Measurements from ENCODE around the gene FOXA3.

The FOXA3 gene

DNA sequence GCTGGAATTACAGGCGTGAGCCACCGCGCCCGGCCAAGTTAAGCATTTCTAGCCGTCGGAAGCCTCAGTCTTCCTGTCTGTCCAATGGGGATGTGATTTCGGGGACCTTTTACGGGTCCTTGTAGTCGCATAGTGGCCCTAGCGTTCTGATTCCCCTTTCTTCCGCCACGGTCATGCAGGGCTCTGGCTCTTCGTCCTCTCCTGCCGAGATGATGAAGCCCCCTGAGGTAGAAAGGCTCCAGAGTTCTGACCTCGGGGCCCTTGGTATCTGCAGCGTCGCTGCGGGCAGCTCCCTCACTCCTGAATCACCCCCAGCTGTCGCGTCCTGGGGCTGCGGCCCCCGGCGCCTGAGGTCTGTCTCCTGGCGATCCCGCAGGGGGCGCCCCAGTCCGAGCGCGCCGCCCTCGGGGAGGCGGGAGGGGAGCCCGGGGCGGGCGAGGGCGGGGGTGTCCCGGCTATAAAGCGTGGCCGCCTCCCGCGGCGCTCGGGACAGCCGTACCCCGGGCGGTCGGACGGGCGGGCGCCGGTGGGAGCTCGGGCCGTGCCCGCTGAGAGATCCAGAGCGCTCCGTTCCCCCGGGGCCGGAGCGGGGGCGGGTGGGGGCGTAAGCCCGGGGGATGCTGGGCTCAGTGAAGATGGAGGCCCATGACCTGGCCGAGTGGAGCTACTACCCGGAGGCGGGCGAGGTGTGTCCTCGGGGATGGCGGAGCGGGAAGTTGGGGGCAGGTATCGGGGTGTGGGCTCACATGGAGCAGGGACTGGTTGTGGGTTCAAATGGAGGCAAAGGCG is at the start of gene FOXA3:
Gene FOXA3 (plus strand): TSS at position 487 of the 789 bp plus-strand sequence. CDS start 131 bp downstream, at position 618.
- DNase-seq, result peak; percentile 66 to 67

DNA sequence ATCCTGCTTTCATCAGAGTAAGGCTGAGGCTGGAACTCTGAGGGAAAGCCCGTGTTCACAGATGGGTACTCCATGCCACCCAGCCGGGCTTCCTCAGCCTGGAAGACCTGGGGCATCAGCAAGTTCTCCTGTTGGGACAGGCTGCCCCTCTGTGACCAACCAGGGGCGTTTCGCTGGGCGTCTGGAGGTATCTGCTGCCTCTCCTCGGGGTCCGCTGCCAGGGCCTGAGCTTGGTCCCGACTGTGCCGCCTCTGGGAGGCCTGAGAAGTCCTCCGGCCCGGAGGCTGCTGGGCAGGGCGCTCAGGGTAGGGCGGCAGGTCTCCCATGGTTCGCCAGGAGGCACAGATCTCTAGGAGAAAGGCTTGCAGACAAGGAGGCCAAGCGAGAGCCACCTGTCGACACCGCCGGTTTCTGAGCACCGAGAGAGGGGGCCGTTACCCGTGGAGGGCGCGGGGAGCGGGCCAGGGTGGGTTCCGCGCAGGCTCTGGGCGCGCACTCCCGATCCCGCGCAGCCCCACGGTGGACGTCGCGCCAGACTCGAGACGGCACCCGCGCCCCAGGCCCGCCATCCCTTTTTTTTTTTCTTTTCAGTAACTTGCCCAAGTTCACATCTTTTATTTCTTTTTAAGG is 49.2 kb upstream of the FOXA3 start, which contains the start of gene RSPH6A:
Gene RSPH6A (minus strand): TSS at position 458 of the 630 bp plus-strand sequence. CDS start 132 bp downstream, at position 326.
- DNase-seq, result no peak

DNA sequence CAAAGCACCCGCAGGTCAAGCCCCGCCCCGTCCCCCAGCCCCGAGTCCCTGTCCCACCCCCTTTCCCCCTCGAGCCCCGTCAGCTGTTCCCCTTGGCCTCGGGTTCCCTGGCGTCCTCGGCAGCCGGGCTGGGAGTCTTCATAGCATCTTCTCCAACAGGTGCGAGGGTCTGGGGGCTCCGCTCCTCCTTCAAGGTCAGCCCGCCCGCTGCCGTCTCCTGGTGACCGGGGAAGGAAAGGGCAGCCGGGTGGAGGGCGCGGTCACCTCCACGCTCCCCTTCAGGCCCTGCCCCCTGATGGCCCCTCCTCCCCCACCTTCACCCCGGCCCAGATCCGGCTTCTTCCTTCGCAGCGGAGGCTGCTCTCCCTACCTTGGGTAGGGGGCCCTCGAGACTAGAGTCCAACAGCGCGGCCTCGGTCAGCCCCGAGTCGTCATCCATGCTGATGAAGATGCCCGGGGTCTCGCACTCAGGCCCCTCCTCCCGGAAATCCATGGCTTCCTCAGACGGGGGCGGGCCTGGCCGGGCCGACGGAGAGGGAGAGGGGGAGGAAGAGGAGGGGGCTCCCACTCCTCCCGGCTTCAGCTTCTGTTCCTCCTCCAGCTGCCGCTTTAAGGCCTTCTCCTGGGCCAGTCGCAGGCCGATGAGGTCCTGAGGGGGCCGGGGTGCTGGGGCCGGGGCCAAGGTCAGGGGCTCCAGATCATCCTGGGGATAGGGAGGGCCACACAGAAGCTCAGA is 48.5 kb upstream of the FOXA3 start:
- DNase-seq, result no peak

DNA sequence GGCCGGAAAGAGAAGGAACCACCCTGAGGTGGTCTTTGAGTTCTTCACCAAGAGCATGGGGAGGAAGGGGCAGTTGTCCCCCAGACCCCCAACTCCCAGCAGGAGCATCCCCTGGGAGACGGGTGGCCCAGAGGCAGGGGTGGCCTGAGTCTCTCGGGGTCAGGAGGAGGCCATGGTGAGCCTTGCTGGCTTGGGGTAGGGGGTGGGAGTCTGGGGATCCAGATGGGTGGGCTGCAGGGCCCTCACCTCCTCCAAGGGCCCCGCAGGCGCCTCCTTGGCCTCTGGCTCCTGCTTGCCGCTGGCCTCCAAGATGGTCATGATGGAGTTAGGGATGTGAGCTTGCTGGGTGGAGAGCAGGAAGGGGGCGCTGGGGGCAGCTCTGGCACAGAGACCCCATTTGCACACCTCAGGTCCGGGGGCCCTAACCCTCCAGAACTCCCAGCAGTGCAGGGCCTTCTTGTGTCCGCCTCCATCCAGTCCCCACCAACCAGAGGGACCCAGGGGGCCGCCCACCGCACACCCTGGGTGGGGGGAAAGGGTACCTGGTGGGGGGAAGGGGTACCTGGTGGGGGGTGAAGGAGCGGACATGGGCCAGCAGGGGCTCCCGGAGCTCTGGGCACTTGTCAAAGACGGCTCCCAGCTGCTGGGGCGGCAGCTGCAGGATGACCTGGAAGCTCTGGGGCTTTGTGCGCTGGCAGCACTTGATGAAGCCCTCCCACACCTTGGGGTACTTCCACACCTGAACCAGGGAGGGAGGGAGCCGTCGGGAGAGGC is 47.7 kb upstream of the FOXA3 start:
- DNase-seq, result no peak

DNA sequence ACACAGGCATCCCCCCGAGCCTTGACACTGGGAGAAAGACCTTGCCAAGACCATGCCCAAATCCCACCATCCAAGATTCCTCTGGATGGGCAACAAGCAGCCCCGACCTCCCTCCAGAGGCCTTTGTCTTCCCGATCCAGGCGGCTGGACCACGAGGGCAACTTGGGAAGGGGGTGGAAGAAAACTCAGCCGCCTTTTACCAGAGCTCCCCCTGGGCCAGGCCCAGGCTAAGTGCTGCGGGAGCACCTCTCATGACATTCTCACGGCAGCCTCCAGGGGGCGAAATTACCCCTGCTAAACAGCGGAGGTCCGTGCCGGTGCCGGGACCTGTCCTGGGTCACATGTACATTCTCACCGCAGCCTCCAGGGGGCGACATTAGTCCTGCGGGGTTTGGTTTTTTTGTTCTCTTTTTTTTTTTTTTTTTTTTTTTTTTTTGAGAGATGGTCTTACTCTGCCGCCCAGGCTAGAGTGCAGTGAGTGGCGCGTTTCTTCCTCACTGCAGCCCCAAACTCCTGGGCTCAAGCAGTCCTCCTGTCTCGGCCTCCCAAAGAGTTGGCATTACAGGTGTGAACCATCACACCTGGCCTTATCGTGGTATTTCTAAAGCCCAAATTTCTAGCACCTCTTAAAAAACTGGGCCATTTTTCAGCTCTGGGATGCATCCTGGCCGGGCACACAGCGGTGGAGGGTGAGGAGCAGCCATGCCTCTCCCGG is 47.0 kb upstream of the FOXA3 start:
- DNase-seq, result peak; percentile 95

DNA sequence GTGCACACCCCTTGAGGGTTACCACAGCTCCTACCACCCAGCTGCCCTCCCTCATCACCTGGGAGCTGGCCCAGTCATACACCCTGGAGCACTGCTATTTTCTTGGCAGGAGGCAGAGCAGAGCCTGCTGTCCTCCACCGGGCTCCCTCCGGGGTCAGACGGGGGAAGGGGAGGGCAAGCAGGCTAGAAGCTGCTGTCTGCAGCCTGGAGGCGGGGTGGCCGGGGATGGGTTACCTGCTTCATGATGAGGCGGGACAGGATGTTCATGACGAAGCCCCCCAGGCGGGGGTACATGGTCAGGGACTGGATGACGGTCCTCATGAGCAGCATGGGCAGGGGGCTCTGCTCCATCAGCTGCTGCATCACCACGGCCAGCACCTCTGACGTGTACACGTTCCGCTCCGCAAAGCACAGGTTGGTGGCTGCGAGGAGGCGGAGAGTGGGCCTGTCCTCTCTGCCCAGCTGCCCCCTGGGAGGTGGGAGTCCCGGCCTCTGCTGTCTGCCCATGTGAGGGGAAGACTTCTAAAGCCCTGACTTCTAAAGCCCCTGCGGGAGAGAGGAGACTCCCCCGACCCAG is 46.3 kb upstream of the FOXA3 start:
- no peak for DNase-seq

DNA sequence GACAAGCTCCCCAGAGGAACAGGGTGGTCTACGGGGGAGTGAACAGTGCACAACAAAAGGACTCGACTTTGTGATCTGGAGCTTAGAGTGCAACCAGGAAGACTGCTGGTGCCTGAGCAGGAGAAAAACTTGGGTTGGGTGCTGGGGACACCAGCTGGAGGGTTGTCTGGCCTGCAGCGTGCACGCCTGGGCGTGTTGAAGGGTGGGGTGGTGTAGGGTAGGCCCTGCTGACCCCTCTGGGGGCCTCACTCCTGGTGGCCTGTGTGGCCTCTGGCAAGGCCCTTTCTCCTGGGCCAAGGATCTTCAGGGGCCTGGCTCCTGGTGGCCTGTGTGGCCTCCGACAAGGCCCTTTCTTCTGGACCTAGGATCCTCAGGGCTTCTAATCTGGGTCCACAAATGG is 44.4 kb upstream of the FOXA3 start:
- no peak for DNase-seq

DNA sequence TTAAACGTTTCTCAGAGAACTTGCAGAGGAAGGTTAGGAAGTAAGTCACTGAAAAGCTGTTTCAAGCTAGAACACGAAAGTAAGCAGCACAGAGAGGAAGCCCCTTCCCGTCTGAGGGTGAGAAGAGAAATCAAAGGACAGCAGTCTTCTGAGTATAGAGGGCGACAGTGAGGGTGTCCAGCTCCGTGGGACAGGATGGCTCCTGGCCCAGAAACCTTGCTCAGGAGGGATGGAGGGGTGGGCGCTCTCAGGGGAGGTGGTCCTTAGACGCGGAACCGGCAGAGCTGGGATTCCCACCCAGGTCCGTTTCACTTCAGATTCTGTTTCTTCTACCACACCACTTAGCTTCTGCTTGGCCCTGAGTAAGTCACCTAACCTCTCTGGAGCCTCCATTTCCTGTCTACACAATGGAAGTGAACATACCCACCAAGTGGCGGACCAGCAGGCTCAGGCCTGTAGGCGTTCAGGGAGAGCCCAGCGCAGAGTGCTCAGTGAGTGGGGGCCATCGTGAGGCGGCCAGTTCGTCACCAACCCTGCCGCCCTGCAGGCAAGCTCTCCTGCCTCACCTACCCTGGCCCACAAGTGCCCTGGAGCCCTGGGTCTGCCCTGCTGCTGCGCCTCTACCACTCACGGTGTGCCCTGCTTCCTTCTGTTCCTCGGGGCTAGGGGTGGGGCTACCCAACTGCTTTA is 43.6 kb upstream of the FOXA3 start:
- no peak for DNase-seq

DNA sequence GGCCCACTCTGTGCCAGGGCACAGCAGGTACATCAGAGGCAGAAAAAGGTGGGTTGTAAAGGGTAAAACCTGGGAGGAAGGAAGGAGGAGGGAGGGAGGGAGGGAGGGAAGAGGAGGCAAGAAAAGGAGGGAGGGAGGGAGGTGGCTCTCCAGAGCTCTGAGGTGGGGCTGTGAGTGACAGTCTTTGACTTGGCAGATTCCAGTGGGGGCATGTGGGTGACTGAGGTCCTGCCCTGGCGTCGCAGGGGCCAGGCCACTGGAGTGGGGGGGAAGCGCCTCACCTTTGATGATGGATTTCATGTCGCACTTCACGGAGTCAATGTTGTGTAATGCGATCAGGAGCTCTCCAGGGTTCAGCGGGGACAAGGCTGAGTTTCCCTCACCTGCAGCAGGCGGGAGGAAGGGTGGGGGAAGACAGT is 43.0 kb upstream of the FOXA3 start:
- DNase-seq, result no peak

DNA sequence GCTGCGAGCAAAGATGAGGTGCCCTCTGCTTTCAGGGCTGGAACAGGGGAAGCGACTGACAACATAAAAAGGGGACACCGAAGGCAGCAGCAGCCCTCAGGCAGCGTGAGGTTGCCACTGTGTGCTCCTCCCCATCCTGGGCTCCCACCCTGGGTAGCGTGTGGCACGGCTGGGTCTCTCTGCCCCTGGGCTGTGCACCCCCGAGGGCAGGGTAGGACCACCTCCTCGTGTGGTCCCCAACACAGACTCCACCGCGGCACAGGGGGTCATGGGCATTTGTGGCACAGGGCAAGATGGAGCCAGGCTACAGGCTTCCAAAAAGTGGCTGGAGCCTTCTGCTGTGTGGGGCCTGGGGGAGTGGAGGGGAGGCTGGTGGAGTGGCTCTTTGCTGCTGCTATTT is 42.6 kb upstream of the FOXA3 start:
- no peak for DNase-seq

DNA sequence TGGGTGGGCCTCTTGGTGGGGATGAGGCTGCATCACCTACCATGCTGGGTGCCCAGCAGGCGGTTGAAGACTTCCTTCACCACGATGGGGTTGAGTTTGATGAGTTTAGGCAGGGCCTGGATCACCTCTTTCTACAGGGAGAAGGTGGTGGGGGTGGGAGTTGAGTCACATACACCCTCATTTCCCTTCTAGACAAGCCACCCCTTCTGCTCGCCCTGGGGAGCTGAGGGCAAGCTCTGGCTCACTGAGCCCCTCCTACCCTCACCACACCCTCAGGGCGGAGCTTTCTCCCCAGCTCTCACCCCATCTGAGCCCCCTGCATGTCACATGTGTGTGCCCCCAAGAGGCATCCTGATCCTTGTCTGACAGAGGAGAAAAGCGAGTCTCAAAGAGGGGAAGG is 41.4 kb upstream of the FOXA3 start:
- DNase-seq, result no peak

DNA sequence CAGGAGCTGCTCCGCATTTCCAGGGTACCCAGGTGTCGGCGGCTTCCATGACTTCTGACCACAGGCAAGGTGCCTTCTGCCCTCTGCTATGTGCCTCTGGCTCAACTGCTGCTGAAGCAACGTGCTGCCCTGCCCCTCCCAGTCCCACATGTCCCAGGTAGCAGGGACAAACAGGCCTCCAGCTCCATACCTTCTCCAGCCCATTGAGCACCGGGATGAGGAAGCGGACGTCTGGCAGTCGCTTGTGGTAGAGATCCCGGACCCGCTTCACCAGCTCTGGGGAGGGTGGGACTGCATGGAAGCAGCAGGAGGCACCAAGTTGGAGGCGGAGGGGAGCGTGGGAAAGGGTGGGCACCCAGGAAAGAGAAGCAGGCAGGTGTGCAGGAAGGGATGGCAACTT is 40.9 kb upstream of the FOXA3 start:
- no peak for DNase-seq

DNA sequence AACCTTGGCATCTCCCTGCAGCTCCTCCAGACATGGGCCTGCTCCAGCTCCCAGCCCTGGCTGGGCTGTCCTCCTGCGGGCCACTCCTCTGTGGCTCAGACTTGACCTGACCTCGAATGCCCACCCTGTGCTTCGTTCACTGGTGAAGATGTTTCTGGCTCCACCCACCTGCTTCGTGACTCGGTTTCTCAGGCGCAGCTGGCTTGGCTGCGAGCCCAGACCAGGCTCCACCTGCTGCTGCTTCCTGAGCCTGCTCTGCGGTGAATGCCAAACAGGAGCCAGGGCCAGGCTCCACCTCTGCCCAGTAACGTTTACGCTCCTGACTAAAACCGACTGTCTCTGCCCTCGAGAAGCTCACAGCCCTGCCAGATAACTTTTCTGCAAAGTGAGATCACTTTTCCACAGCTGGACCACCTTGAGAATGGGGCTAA is 40.1 kb upstream of the FOXA3 start:
- no peak for DNase-seq

DNA sequence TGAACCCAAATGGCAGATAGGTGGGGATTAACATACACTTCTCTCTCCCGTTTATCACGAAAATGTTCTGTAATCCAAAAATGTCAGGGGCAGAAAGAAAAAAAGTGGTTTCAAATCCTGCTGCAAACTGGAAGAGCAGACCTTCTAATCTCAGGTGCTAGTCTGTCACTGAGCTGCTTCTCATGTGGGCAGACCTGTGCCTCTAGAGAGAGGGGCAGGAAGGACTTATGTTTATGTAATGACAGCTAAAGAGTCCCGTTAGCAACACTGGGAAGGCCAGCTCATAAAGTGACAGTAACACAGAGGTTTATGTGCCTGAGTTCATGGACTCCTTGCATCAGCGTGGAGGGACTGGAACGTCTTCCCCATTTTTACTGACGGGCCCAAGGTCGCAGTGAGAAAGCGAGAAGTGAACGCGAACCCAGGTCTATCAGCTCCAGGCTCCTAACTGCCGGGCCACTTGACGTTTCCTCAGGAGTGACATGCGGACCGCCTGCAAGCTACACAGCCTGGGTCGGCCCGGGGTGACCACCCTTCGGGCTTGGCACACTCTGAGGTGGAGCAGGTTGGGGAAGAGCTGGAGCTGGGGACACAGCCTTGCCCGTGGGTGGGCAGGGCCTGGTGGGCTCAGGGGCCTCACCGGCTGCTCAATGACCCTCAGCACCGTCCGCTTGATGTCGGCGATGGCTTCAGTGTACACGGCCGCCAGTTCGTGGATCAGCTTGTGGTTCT is 39.4 kb upstream of the FOXA3 start:
- no peak for DNase-seq

DNA sequence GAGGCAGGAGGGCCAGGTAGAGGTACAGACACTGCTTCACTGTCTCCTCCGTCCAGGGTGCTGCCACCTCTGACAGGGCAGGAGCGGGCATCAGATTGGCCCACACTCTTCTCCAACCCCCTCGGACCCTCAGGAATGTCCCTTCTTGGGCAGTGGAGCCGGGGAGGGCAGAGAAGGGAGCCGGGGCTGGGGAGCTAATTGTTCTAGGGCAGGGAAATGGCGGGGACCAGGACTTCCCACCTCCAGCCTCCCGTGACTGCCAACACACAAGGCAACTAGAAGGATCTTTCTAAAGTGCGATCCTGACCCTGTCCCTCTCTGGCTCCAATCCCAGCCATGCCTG is 38.9 kb upstream of the FOXA3 start:
- DNase-seq, result no peak

DNA sequence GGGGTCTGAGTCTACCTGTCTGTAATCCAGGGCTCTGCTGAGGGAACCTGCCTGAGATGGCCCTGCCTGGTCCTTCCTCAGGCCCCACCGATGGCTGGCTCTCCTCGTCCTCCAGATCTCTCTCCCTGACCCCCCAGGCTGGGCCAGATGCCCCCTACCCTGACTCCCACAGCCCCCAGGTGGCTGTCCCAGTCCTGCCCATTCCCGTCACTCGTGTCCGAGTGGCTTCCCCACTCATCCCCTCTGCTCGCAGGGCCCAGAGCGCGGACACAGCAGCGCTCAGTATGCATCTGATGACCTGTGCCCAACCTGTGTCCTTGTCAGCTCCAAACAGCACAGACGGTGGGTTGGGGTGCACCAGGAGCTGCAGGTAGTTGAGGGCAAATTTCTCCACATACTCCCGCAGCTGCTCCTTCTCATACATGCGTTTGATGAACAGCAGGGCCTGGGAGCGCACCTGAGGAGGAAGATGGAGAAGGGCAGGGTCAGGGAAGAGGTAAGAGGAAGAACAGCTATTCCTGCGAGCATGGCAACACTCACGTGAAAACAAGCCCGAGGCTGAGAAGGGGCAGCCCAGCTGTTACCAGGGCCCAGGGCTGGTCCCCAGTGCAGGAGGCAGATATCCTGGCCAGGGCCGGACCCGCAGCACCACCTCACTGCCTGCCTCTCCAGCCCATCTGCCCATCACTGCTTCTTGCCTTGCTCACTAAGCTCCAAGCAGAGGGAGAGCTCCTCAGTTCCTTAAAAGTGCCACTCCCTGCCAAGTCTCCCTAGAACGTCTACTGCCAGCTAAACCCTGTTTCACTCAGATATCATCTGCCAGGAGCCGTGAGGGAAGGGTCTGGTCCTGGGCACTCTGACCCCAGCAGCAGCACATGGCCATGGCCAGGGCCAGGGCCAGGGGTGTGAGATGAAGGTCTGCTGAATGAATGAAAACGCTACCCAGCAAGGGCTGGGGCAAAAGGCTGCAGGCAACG is 37.9 kb upstream of the FOXA3 start:
- no peak for DNase-seq

DNA sequence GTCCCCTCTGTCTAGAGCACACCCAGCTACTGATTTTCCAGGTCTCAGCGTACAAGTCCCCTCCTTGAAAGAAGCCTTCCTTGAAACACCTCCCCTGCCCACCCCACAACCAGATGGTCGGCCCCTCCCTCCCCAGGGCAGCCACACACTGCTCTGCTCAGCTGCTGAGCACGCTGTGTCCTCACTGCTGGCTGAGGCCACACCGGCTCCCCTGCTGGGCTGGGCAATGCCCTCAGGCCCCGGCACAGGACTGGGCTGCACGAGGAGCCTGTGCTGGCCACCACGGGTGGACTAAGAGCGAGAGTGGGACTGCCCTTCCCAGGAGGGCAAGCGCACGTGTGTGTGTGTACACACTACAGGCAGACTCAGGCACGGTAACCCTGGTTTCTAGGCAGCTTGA is 37.2 kb upstream of the FOXA3 start:
- DNase-seq, result no peak

DNA sequence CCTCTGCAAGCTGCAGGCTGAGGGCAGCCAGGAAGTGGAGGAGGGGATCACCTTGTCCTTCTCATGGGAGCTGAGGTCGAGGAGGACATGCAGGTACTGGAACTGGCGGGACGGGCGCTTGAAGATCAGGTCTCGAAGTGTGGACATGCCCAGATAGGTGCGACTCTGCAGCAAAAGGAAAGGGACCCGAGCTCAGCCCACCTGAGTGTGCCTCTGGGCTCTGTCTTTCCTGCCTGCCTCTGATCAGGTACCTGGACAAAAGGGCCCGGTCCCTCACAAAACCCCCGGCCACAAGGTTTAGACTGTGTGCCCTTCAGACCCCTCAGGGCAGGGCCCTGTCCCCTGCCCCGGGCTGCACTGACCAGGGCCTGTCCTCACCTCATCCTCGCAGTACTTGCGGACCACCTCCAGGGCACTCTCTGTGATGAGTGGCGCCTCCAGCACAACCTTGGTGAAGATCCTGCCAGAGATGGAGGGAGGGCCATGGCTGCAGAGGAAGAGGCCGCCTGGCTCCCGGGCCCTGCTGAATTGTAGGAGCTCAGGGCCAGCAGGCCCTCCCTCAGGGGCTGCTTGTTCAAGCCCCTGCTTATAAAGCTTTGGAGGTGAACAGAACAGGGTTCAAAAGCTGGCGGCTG is 36.5 kb upstream of the FOXA3 start:
- DNase-seq, result no peak

DNA sequence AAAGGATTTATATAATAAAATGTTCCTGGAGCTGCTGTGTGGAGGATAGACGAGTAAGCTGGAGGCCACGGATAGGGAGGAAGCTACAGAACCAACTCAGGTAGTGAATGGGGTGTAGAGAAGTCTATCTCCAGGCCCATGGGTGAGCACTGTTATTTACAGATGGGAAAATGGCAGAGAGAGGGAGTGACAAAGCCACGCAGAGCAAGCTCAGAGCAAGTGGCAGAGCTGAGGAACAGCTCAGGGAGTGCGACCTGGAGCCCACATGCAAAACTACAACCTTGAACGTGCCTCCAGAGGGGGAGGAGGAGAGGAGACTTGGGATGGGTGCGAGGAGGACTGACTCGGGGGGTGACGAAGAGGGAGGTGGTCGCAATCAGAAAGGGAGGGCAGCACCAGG is 35.6 kb upstream of the FOXA3 start:
- no peak for DNase-seq
